ENCODE data around the gene STRIP2.

DNA sequence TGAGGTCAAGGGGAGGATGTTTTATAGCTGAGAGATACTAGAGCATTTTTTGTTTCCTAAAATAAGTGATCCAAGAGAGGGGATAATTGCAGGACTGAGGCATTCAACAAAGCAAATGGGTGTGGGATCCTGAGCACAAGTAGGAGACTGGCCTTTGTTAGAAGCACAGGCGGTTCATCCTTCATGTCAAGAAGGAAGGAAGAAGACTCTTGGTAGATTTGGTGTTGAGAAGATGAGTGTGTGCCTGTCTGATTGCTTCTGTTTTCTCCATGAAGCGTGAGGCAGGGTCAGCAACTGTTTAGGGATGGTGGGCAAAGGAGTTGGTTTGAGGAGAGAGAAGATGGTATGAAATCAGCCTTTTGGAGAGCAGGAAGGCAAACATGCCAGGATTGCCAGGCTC lies 27.6 kb downstream of the STRIP2 start:
- no peak for TF ChIP-seq CTCF (IDR thresholded peaks at IDR 0.05; ENCODE audit: low read depth, low read length, poor library complexity, severe bottlenecking)
- TF ChIP-seq EZH2phosphoT487 (IDR thresholded peaks at IDR 0.05; ENCODE audit: borderline replicate concordance, low read length), result no peak
